ENCODE data around the gene JAKMIP2.

The JAKMIP2 gene

DNA sequence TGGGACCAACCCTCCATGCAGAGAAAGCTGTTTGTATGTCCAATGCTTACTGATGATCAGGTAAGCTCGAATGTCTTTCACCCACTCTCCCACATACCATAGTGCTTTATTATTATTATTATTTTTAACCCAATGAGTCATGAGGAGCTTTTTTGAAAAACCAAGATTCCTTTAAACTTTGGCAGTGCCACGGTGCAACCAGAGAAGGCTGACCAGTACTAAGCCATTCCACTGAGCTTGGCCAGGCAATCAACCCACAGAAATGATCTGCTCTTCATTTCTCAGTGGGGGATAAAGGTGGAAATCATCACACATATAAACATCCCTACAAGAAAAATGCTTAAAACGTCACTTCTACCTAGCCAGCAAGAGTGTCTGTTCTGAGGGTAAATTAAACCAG lies 35.5 kb downstream of the JAKMIP2 start:
- Histone ChIP-seq H3K9me3 (ENCODE audit: insufficient read depth, low read length) (no peaks in the 10 kb centered on the region), H3K4me2 (ENCODE audit: low read depth, low read length, poor library complexity, severe bottlenecking) (no peak overlapping the region), H4K20me1 (ENCODE audit: low read depth, low read length) (no peaks in the 10 kb centered on the region), H3K4me3 (ENCODE audit: insufficient read depth, low read length, poor library complexity, severe bottlenecking) (no peak overlapping the region), H2AFZ (ENCODE audit: low read depth, low read length, severe bottlenecking) (no peak overlapping the region), H3K9me2 (replicated peaks; ENCODE audit: insufficient read depth, low read length) (no peaks in the 10 kb centered on the region), H3F3A (ENCODE audit: insufficient read depth) (no peaks in the 10 kb centered on the region), H3K27me3 (ENCODE audit: low read length) (no peaks in the 10 kb centered on the region), H3K79me2 (ENCODE audit: insufficient read depth, low read length) (no peaks in the 10 kb centered on the region), H3K27ac (ENCODE audit: low read depth, low read length) (no peak overlapping the region), H3K36me3 (ENCODE audit: low read length) (no peaks in the 10 kb centered on the region), H3K9ac (ENCODE audit: low read length) (no peak overlapping the region)
- TF ChIP-seq EZH2phosphoT487 (conservative IDR thresholded peaks at IDR 0.05; ENCODE audit: low read length), result no peak
- TF ChIP-seq, protein P1, sequence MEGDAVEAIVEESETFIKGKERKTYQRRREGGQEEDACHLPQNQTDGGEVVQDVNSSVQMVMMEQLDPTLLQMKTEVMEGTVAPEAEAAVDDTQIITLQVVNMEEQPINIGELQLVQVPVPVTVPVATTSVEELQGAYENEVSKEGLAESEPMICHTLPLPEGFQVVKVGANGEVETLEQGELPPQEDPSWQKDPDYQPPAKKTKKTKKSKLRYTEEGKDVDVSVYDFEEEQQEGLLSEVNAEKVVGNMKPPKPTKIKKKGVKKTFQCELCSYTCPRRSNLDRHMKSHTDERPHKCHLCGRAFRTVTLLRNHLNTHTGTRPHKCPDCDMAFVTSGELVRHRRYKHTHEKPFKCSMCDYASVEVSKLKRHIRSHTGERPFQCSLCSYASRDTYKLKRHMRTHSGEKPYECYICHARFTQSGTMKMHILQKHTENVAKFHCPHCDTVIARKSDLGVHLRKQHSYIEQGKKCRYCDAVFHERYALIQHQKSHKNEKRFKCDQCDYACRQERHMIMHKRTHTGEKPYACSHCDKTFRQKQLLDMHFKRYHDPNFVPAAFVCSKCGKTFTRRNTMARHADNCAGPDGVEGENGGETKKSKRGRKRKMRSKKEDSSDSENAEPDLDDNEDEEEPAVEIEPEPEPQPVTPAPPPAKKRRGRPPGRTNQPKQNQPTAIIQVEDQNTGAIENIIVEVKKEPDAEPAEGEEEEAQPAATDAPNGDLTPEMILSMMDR (IDR thresholded peaks at IDR 0.05; ENCODE audit: insufficient read depth, low read length, poor library complexity, severe bottlenecking), result no peak

DNA sequence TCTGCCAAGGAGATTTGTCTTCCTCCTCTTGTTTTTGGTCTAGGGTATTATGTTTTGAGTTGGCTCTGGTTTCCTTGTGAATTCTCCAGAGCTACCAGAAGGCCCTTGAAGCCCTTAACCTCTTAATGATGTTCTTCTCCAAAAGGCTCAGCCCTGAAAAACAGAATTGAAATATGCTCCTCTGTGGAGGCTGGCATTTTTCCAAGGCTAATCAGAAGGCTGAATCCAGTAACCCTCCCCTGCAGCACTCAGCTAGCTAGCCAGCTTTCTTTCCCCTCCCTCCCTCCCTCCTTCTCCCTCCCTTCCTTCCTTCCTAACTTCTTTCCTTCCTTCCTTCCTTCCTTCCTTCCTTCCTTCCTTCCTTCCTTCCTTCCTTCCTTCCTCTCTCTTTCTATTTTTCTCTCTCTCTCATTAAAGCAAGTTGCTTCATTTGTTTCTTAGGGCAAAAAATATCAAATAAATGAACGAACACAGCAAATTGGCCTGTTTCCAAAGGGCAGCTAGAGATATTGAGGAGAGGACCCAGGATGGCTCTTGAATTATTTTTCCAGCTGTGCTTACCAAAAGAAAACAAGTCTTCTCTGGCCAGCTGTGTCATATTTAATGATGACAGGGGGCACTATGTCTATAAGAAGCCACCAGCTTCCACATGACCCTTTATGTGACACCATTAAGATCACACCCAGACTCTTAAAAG lies 38.7 kb downstream of the JAKMIP2 start:
- Histone ChIP-seq H3K79me2 (ENCODE audit: insufficient read depth, low read length) (no peaks in the 10 kb centered on the region), H3K4me3 (ENCODE audit: insufficient read depth, low read length, poor library complexity, severe bottlenecking) (no peak overlapping the region), H3K4me2 (ENCODE audit: low read depth, low read length, poor library complexity, severe bottlenecking) (no peak overlapping the region), H3K27ac (ENCODE audit: low read depth, low read length) (no peak overlapping the region), H3K9ac (ENCODE audit: low read length) (no peak overlapping the region), H3K9me2 (replicated peaks; ENCODE audit: insufficient read depth, low read length) (no peaks in the 10 kb centered on the region), H2AFZ (ENCODE audit: low read depth, low read length, severe bottlenecking) (no peak overlapping the region), H3F3A (ENCODE audit: insufficient read depth) (no peaks in the 10 kb centered on the region), H3K36me3 (ENCODE audit: low read length) (no peaks in the 10 kb centered on the region), H3K9me3 (ENCODE audit: insufficient read depth, low read length) (no peaks in the 10 kb centered on the region), H4K20me1 (ENCODE audit: low read depth, low read length) (no peaks in the 10 kb centered on the region), H3K27me3 (ENCODE audit: low read length) (no peaks in the 10 kb centered on the region)
- TF ChIP-seq, protein P1 (IDR thresholded peaks at IDR 0.05; ENCODE audit: insufficient read depth, low read length, poor library complexity, severe bottlenecking), result no peak
- TF ChIP-seq EZH2phosphoT487 (conservative IDR thresholded peaks at IDR 0.05; ENCODE audit: low read length), result no peak

DNA sequence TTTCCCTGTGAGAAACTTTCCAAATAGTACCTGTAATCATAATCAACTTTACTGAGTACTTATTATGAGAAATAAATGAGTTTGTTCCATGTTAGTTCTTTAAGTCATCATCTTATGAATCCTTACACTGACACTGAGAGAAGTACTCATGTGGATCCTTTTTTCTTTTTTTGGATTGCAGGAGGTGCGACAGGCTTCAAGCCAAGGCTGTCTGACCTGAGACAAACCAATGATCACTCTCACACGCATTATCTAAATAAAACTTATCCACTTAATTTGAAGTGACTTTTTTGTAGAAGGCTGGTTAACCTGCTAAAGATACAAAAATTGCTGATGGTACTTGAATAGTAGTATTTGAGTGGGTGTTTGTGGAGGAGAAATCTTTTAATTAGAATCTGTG lies 39.5 kb downstream of the JAKMIP2 start:
- Histone ChIP-seq H3K4me3 (ENCODE audit: insufficient read depth, low read length, poor library complexity, severe bottlenecking) (no peak overlapping the region), H3K36me3 (ENCODE audit: low read length) (no peaks in the 10 kb centered on the region), H3K9me3 (ENCODE audit: insufficient read depth, low read length) (no peaks in the 10 kb centered on the region), H4K20me1 (ENCODE audit: low read depth, low read length) (no peaks in the 10 kb centered on the region), H3K4me2 (ENCODE audit: low read depth, low read length, poor library complexity, severe bottlenecking) (no peak overlapping the region), H3K9me2 (replicated peaks; ENCODE audit: insufficient read depth, low read length) (no peaks in the 10 kb centered on the region), H3K27me3 (ENCODE audit: low read length) (no peaks in the 10 kb centered on the region), H3K27ac (ENCODE audit: low read depth, low read length) (no peak overlapping the region), H2AFZ (ENCODE audit: low read depth, low read length, severe bottlenecking) (no peak overlapping the region), H3K79me2 (ENCODE audit: insufficient read depth, low read length) (no peaks in the 10 kb centered on the region), H3K9ac (ENCODE audit: low read length) (no peak overlapping the region), H3F3A (ENCODE audit: insufficient read depth) (no peaks in the 10 kb centered on the region)
- TF ChIP-seq, protein P1 (IDR thresholded peaks at IDR 0.05; ENCODE audit: insufficient read depth, low read length, poor library complexity, severe bottlenecking), result no peak
- TF ChIP-seq EZH2phosphoT487 (conservative IDR thresholded peaks at IDR 0.05; ENCODE audit: low read length), result no peak

All from SU-DHL-6 (cell line).